HG02763 (cell line): ENCODE measurements around the gene CRTC3.

Experiments used
- ATAC-seq: cut with Tn5 transposase; IDR thresholded peaks from one replicate; pipeline ENCODE4 v1.9.1; 2021; ENCODE audit warnings: mild to moderate bottlenecking, moderate library complexity; ENCODE audit not compliant: unreplicated experiment

The CRTC3 gene

GRCh38 chr15:90561344-90562244 is 31.9 kb downstream of the CRTC3 start:
- no peak for ATAC-seq

- ATAC-seq: no peak
These were observed 32.9 kb downstream of the CRTC3 start for GRCh38 chr15:90562669-90563068.

GRCh38 chr15:90563463-90563862 is 33.7 kb downstream of the CRTC3 start:
- no peak for ATAC-seq

- no peak for ATAC-seq
These were observed 34.3 kb downstream of the CRTC3 start for GRCh38 chr15:90564051-90564450.

- no peak for ATAC-seq
These were observed 34.9 kb downstream of the CRTC3 start for GRCh38 chr15:90564590-90564989.

GRCh38 chr15:90565866-90566265 is 36.1 kb downstream of the CRTC3 start:
- ATAC-seq: no peak

GRCh38 chr15:90570643-90571042 is 40.9 kb downstream of the CRTC3 start:
- no peak for ATAC-seq

- peak; percentile 45 for ATAC-seq
These were observed 41.4 kb downstream of the CRTC3 start for GRCh38 chr15:90571063-90571541.

GRCh38 chr15:90572893-90573292 is 43.2 kb downstream of the CRTC3 start:
- ATAC-seq: no peak

- ATAC-seq: no peak
These were observed 47.1 kb downstream of the CRTC3 start for GRCh38 chr15:90576711-90577389.

- ATAC-seq: no peak
These were observed 49.5 kb downstream of the CRTC3 start for GRCh38 chr15:90579213-90579612.

- ATAC-seq: no peak
These were observed 50.4 kb downstream of the CRTC3 start for GRCh38 chr15:90580099-90580498.

- ATAC-seq: no peak
These were observed 50.8 kb downstream of the CRTC3 start for GRCh38 chr15:90580541-90580940.

GRCh38 chr15:90580946-90581345 is 51.2 kb downstream of the CRTC3 start:
- no peak for ATAC-seq

- no peak for ATAC-seq
These were observed 52.1 kb downstream of the CRTC3 start for GRCh38 chr15:90581771-90582352.

GRCh38 chr15:90582553-90582952 is 52.8 kb downstream of the CRTC3 start:
- no peak for ATAC-seq

GRCh38 chr15:90583471-90584252 is 53.9 kb downstream of the CRTC3 start:
- ATAC-seq: no peak

- no peak for ATAC-seq
These were observed 55.1 kb downstream of the CRTC3 start for GRCh38 chr15:90584841-90585240.

- no peak for ATAC-seq
These were observed 56.1 kb downstream of the CRTC3 start for GRCh38 chr15:90585863-90586262.

- ATAC-seq: no peak
These were observed 57.2 kb downstream of the CRTC3 start for GRCh38 chr15:90586948-90587347.

GRCh38 chr15:90588427-90588826 is 58.7 kb downstream of the CRTC3 start:
- no peak for ATAC-seq
